GM23338 (cell line): ENCODE data around the gene KLHDC7A. TPM values are rescaled to one million over a fixed set of nuclear protein-coding genes. Genes with fewer than 3 reads are reported as not detected.

Source experiments
- ATAC-seq: fragments of 200-7000 bp; cut with Tn5 transposase; 3 replicates; pipeline ENCODE4 v1.9.1; 2020
- DNase-seq: peaks from one replicate; pipeline ENCODE4 v3.0.0-alpha.2; 2015; ENCODE audit warnings: low spot score
- H2AFZ ChIP-seq: fragments of 200-600 bp; sonication (generic); 2 replicates; pipeline ENCODE4 v1.8.0; 2016; ENCODE audit warnings: antibody characterized with exemption, mild to moderate bottlenecking, moderate library complexity
- H3F3A ChIP-seq: fragments of 200-600 bp; sonication (generic); replicated peaks from 2 replicates; pipeline ENCODE4 v1.8.0; 2017; ENCODE audit warnings: antibody characterized with exemption, mixed run types, low read depth
- H3K27ac ChIP-seq: fragments of 200-600 bp; sonication (generic); 2 replicates; pipeline ENCODE4 v1.6.1; 2016; ENCODE audit warnings: low read depth
- H3K27me3 ChIP-seq: fragments of 200-600 bp; sonication (generic); 2 replicates; pipeline ENCODE4 v1.8.0; 2016; ENCODE audit warnings: mild to moderate bottlenecking, mixed run types, moderate library complexity; ENCODE audit not compliant: insufficient read depth
- H3K36me3 ChIP-seq: fragments of 200-600 bp; sonication (generic); 2 replicates; pipeline ENCODE4 v1.8.0; 2016; ENCODE audit warnings: mild to moderate bottlenecking; ENCODE audit not compliant: insufficient read depth
- H3K4me1 ChIP-seq: fragments of 200-600 bp; sonication (generic); 2 replicates; pipeline ENCODE4 v1.8.0; 2016; ENCODE audit warnings: mild to moderate bottlenecking, moderate library complexity; ENCODE audit not compliant: insufficient read depth
- H3K4me2 ChIP-seq: fragments of 200-600 bp; sonication (generic); 2 replicates; pipeline ENCODE4 v1.7.1; 2017; ENCODE audit warnings: mixed run types
- H3K4me3 ChIP-seq: fragments of 200-600 bp; sonication (generic); 2 replicates; pipeline ENCODE4 v1.6.1; 2016; ENCODE audit warnings: mixed run types
- H3K79me2 ChIP-seq: fragments of 200-600 bp; sonication (generic); replicated peaks from 2 replicates; pipeline ENCODE4 v1.8.0; 2017; ENCODE audit warnings: mild to moderate bottlenecking; ENCODE audit not compliant: insufficient read depth
- H3K9me2 ChIP-seq: fragments of 200-600 bp; sonication (generic); 2 replicates; pipeline ENCODE4 v1.8.0; 2017; ENCODE audit not compliant: insufficient read depth
- H4K20me1 ChIP-seq: fragments of 200-600 bp; sonication (generic); replicated peaks from 2 replicates; pipeline ENCODE4 v1.8.0; 2017; ENCODE audit warnings: mild to moderate bottlenecking; ENCODE audit not compliant: insufficient read depth
- H3K27ac Mint-ChIP-seq: 2 replicates; pipeline ENCODE4 v1.8.0; 2020; ENCODE audit warnings: inconsistent platforms, mild to moderate bottlenecking, moderate library complexity, mixed read lengths
- H3K27me3 Mint-ChIP-seq: 3 replicates; pipeline ENCODE4 v1.8.0; 2022; ENCODE audit warnings: low read depth, mild to moderate bottlenecking, moderate library complexity, mixed read lengths, inconsistent platforms; ENCODE audit not compliant: insufficient read depth, poor library complexity
- H3K36me3 Mint-ChIP-seq: 3 replicates; pipeline ENCODE4 v1.8.0; 2021; ENCODE audit warnings: low read depth, mild to moderate bottlenecking, inconsistent platforms, moderate library complexity, mixed read lengths
- H3K4me1 Mint-ChIP-seq: 3 replicates; pipeline ENCODE4 v1.8.0; 2020; ENCODE audit warnings: mild to moderate bottlenecking, inconsistent platforms, mixed read lengths
- H3K4me3 Mint-ChIP-seq: 3 replicates; pipeline ENCODE4 v1.8.0; 2021; ENCODE audit warnings: moderate library complexity, mild to moderate bottlenecking, inconsistent platforms, mixed read lengths
- H3K9me3 Mint-ChIP-seq: 3 replicates; pipeline ENCODE4 v1.8.0; 2020; ENCODE audit warnings: moderate library complexity, mild to moderate bottlenecking, inconsistent platforms, mixed read lengths
- CREB1 ChIP-seq: fragments of 250-450 bp; sonication (Bioruptor Pico); IDR thresholded peaks from 2 replicates; pipeline ENCODE4 v1.5.0; 2020; ENCODE audit warnings: low read depth, mild to moderate bottlenecking, moderate library complexity
- CTCF ChIP-seq, 2 experiments: fragments of 200-600 bp in 1 of 2; sonication (generic) in 1 of 2; conservative IDR thresholded peaks; 2 replicates each; pipeline versions ENCODE4 v1.5.1 to v1.6.1; 2016 to 2017; ENCODE audit warnings: antibody characterized with exemption in 2 of 2, low read depth in 2 of 2, mild to moderate bottlenecking in 2 of 2, moderate library complexity in 1 of 2
- JUNB ChIP-seq: IDR thresholded peaks from one replicate; pipeline ENCODE4 v1.6.1; 2016; ENCODE audit warnings: antibody characterized with exemption; ENCODE audit not compliant: unreplicated experiment
- POLR2AphosphoS5 ChIP-seq: IDR thresholded peaks from 2 replicates; pipeline ENCODE4 v1.6.1; 2016; ENCODE audit warnings: antibody characterized with exemption, low read depth
- ZNF114 ChIP-seq: fragments of 250-450 bp; sonication (Bioruptor Pico); IDR thresholded peaks from 2 replicates; pipeline ENCODE4 v1.5.0; 2020; ENCODE audit warnings: mild to moderate bottlenecking, moderate library complexity
- ZNF331 ChIP-seq: fragments of 250-450 bp; sonication (Bioruptor Pico); IDR thresholded peaks from 2 replicates; pipeline ENCODE4 v1.5.0; 2020; ENCODE audit warnings: low read depth, mild to moderate bottlenecking, moderate library complexity
- ZNF462 ChIP-seq: fragments of 250-450 bp; sonication (Bioruptor Pico); IDR thresholded peaks from 2 replicates; pipeline ENCODE4 v1.5.0; 2020; ENCODE audit warnings: mild to moderate bottlenecking, moderate library complexity
- polyA plus RNA-seq: library from polyadenylated mRNA; unstranded; fragments of >200 nt; fragmentation: Nextera tagmentation; extraction: Ambion mirVana; gene quantifications from 2 replicates; pipeline ENCODE4 v1.2.1, GENCODE V29; 2016
- total RNA-seq: library from RNA; depleted of rRNA; stranded (reverse); fragments of >200 nt; shearing (Covaris generic); gene quantifications from 2 replicates; pipeline ENCODE4 v1.2.3, GENCODE V29; 2014
- TF ChIP-seq, protein P1 (sequence below): IDR thresholded peaks from one replicate; pipeline ENCODE4 v1.6.1; 2018; ENCODE audit warnings: antibody characterized with exemption; ENCODE audit not compliant: unreplicated experiment

The KLHDC7A gene
- total and polyA plus RNA-seq, 2 experiments from 2014 or later: 4.5 to 22.4 TPM

GRCh38 chr1:18446751-18447150, 34.0 kb upstream of the KLHDC7A start:
- H3K36me3 Mint-ChIP-seq: peaks cover 7% of the 10 kb centered on the region; the same call in 2 of the 3 replicates
- H3K4me3 Mint-ChIP-seq: no peak overlapping the region
- H3K4me1 Mint-ChIP-seq: peaks cover 43% of the 10 kb centered on the region
- H2AFZ ChIP-seq: peak overlapping the region; percentile 80; the same call in 1 of the 2 replicates
- no peaks in the 10 kb centered on the region for H3K36me3 ChIP-seq
- peaks cover 9% of the 10 kb centered on the region; the same call in 2 of the 3 replicates for H3K9me3 Mint-ChIP-seq
- no peaks in the 10 kb centered on the region for H3K79me2 ChIP-seq
- DNase-seq (no peak), ATAC-seq (no peak)
- no peaks in the 10 kb centered on the region for H3K9me2 ChIP-seq
- TF ChIP-seq ZNF114 (CRISPR knock-in tag) (no peak), CTCF (conservative IDR thresholded peaks at IDR 0.05; ENCODE audit: low read depth in 2 of 2) (no peak), CREB1 (CRISPR knock-in tag) (no peak), ZNF331 (CRISPR knock-in tag) (no peak), POLR2AphosphoS5 (no peak)
- TF ChIP-seq, protein P1, sequence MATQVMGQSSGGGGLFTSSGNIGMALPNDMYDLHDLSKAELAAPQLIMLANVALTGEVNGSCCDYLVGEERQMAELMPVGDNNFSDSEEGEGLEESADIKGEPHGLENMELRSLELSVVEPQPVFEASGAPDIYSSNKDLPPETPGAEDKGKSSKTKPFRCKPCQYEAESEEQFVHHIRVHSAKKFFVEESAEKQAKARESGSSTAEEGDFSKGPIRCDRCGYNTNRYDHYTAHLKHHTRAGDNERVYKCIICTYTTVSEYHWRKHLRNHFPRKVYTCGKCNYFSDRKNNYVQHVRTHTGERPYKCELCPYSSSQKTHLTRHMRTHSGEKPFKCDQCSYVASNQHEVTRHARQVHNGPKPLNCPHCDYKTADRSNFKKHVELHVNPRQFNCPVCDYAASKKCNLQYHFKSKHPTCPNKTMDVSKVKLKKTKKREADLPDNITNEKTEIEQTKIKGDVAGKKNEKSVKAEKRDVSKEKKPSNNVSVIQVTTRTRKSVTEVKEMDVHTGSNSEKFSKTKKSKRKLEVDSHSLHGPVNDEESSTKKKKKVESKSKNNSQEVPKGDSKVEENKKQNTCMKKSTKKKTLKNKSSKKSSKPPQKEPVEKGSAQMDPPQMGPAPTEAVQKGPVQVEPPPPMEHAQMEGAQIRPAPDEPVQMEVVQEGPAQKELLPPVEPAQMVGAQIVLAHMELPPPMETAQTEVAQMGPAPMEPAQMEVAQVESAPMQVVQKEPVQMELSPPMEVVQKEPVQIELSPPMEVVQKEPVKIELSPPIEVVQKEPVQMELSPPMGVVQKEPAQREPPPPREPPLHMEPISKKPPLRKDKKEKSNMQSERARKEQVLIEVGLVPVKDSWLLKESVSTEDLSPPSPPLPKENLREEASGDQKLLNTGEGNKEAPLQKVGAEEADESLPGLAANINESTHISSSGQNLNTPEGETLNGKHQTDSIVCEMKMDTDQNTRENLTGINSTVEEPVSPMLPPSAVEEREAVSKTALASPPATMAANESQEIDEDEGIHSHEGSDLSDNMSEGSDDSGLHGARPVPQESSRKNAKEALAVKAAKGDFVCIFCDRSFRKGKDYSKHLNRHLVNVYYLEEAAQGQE: no peak
- H3K4me2 ChIP-seq: no peak overlapping the region
- H3K4me1 ChIP-seq: peaks cover 25% of the 10 kb centered on the region
- H3K27ac ChIP-seq: no peak overlapping the region
- no peaks in the 10 kb centered on the region for H3K27me3 ChIP-seq
- H3K27ac Mint-ChIP-seq: no peak overlapping the region
- peaks cover 13% of the 10 kb centered on the region for H3K27me3 Mint-ChIP-seq
- no peak overlapping the region for H3K4me3 ChIP-seq
- H4K20me1 ChIP-seq: no peaks in the 10 kb centered on the region
- no peaks in the 10 kb centered on the region for H3F3A ChIP-seq

GRCh38 chr1:18447509-18448220, 33.1 kb upstream of the KLHDC7A start:
- ATAC-seq: peak; percentile 38; the same call in 2 of the 3 replicates
- no peaks in the 10 kb centered on the region for H3K9me2 ChIP-seq
- peak; percentile 51 for DNase-seq
- Mint-ChIP-seq H3K27ac (no peak overlapping the region), H3K4me3 (no peak overlapping the region), H3K4me1 (peaks cover 43% of the 10 kb centered on the region), H3K36me3 (peaks cover 7% of the 10 kb centered on the region; the same call in 2 of the 3 replicates), H3K27me3 (peaks cover 13% of the 10 kb centered on the region), H3K9me3 (peaks cover 9% of the 10 kb centered on the region; the same call in 2 of the 3 replicates)
- H3K4me1 ChIP-seq: peaks cover 25% of the 10 kb centered on the region
- no peak overlapping the region for H3K27ac ChIP-seq
- no peaks in the 10 kb centered on the region for H3K27me3 ChIP-seq
- H4K20me1 ChIP-seq: no peaks in the 10 kb centered on the region
- no peaks in the 10 kb centered on the region for H3F3A ChIP-seq
- H3K36me3 ChIP-seq: no peaks in the 10 kb centered on the region
- no peak overlapping the region for H3K4me3 ChIP-seq
- H2AFZ ChIP-seq: no peak overlapping the region
- H3K79me2 ChIP-seq: no peaks in the 10 kb centered on the region
- H3K4me2 ChIP-seq: peak overlapping the region; percentile 60
- TF ChIP-seq JUNB (no peak), ZNF462 (CRISPR knock-in tag) (no peak)
